Endothelial cell of umbilical vein (primary cell): ENCODE data around the gene PCDHGA2. TPM values are rescaled to one million over a fixed set of nuclear protein-coding genes. Genes with fewer than 3 reads are reported as not detected.

Experiments used
- BruUV-seq: library from RNA; stranded (reverse); fragments of 400-500 nt; replicated peaks from 2 replicates; lab custom pipeline; 2021; lab: Mats Ljungman, UMichigan
- CTCF ChIA-PET: fragments of 300-600, 350-600 bp; sonication (Branson Sonifier 250); formaldehyde crosslinking; loops from one replicate; lab custom pipeline; 2021; ENCODE audit warnings: antibody characterized with exemption, inconsistent platforms; lab: Charles Lee
- POLR2A ChIA-PET: fragments of 300-600, 350-600 bp; sonication (Branson Sonifier 250); formaldehyde crosslinking; loops from one replicate; lab custom pipeline; 2021; ENCODE audit warnings: antibody characterized with exemption, inconsistent platforms; lab: Charles Lee
- DNase-seq: peaks from one replicate; pipeline ENCODE4 v3.0.0-alpha.2; 2011; ENCODE audit warnings: low read depth, low spot score
- FAIRE-seq: peaks from 2 replicates; lab custom pipeline; 2011; peaks lifted over from hg19 to GRCh38; lab: Jason Lieb, UNC
- H2AFZ ChIP-seq: 2 replicates; pipeline ENCODE4 v1.6.0; 2012; ENCODE audit warnings: low read depth, low read length, control low read depth, inconsistent platforms
- H3K27ac ChIP-seq: 2 replicates; pipeline ENCODE4 v1.5.1; 2011; ENCODE audit warnings: low read depth, mild to moderate bottlenecking, control low read depth, low read length, moderate library complexity; ENCODE audit not compliant: insufficient read depth
- H3K27me3 ChIP-seq, 2 experiments: 2 replicates each; pipeline versions ENCODE4 v1.6.0 to v1.6.1; 2011; ENCODE audit warnings: low read length in 2 of 2, mixed read lengths in 1 of 2; ENCODE audit not compliant: control insufficient read depth in 2 of 2, insufficient read depth in 2 of 2
- H3K36me3 ChIP-seq, 2 experiments: 2 replicates in 1 of 2; 3 replicates in 1 of 2; pipeline ENCODE4 v1.5.1; 2011; ENCODE audit warnings: low read length in 2 of 2, mild to moderate bottlenecking in 1 of 2, moderate library complexity in 1 of 2; ENCODE audit not compliant: control insufficient read depth in 2 of 2, insufficient read depth in 2 of 2; ENCODE audit errors: extremely low read depth in 1 of 2
- H3K4me1 ChIP-seq: 3 replicates; pipeline ENCODE4 v1.5.1; 2011; ENCODE audit warnings: mild to moderate bottlenecking, low read length; ENCODE audit not compliant: control insufficient read depth, insufficient read depth; ENCODE audit errors: extremely low read depth
- H3K4me2 ChIP-seq: 2 replicates; pipeline ENCODE4 v1.6.1; 2011; ENCODE audit warnings: low read length, control low read depth, mixed read lengths; ENCODE audit not compliant: insufficient read depth
- H3K4me3 ChIP-seq, 3 experiments: fragments of 200-600 bp in 1 of 3; sonication (generic), shearing (Covaris generic) in 1 of 3; replicated peaks in 1 of 3; 2 replicates each; pipeline ENCODE4 v1.5.1; 2011 to 2016; ENCODE audit warnings: control low read depth in 3 of 3, low read length in 3 of 3, mild to moderate bottlenecking in 2 of 3, inconsistent platforms in 1 of 3, low read depth in 1 of 3, moderate library complexity in 1 of 3; ENCODE audit not compliant: insufficient read depth in 1 of 3
- H3K79me2 ChIP-seq: 2 replicates; pipeline ENCODE4 v1.6.0; 2012; ENCODE audit warnings: low read length, inconsistent platforms; ENCODE audit not compliant: control insufficient read depth, insufficient read depth
- H3K9ac ChIP-seq: replicated peaks from 2 replicates; pipeline ENCODE3; 2011; ENCODE audit warnings: low read length, control low read depth; ENCODE audit not compliant: insufficient read depth; ENCODE audit errors: extremely low read depth
- H3K9me1 ChIP-seq: replicated peaks from 3 replicates; pipeline ENCODE4 v1.6.0; 2011; ENCODE audit warnings: mild to moderate bottlenecking, low read length; ENCODE audit not compliant: control insufficient read depth, insufficient read depth; ENCODE audit errors: extremely low read depth
- H3K9me3 ChIP-seq: replicated peaks from 2 replicates; pipeline ENCODE4 v1.5.1; 2012; ENCODE audit warnings: low read length, inconsistent platforms; ENCODE audit not compliant: control insufficient read depth, insufficient read depth
- H4K20me1 ChIP-seq: replicated peaks from 2 replicates; pipeline ENCODE3; 2011; ENCODE audit warnings: mild to moderate bottlenecking, low read length; ENCODE audit not compliant: control insufficient read depth, insufficient read depth; ENCODE audit errors: extremely low read depth
- CTCF ChIP-seq, 2 donors: IDR thresholded peaks; 1 replicate in 1 of 2; 2 replicates in 1 of 2; pipeline ENCODE4 v1.5.1; 2011; ENCODE audit warnings: low read length in 2 of 2, mild to moderate bottlenecking in 2 of 2, moderate library complexity in 2 of 2, control low read depth in 1 of 2, inconsistent platforms in 1 of 2, low read depth in 1 of 2; ENCODE audit not compliant: insufficient read depth in 1 of 2; ENCODE audit errors: extremely low read depth in 1 of 2
- EZH2 ChIP-seq: IDR thresholded peaks from 2 replicates; pipeline ENCODE4 v1.6.1; 2012; ENCODE audit warnings: borderline replicate concordance, low read depth, mild to moderate bottlenecking, moderate library complexity, low read length, inconsistent platforms; ENCODE audit not compliant: severe bottlenecking
- FOS ChIP-seq: IDR thresholded peaks from 2 replicates; pipeline ENCODE4 v1.6.1; 2011; ENCODE audit warnings: mild to moderate bottlenecking, low read length, moderate library complexity, borderline replicate concordance; ENCODE audit not compliant: insufficient read depth
- GATA2 ChIP-seq: IDR thresholded peaks from 2 replicates; pipeline ENCODE4 v1.7.0; 2011; ENCODE audit warnings: low read depth, mild to moderate bottlenecking, moderate library complexity, mixed read lengths, low read length; ENCODE audit not compliant: insufficient read length, insufficient read depth
- JUN ChIP-seq: IDR thresholded peaks from 2 replicates; pipeline ENCODE4 v1.6.1; 2011; ENCODE audit warnings: borderline replicate concordance, low read depth; ENCODE audit not compliant: insufficient read length, insufficient read depth
- MYC ChIP-seq: IDR thresholded peaks from one replicate; pipeline ENCODE4 v1.6.1; 2011; ENCODE audit warnings: mild to moderate bottlenecking, low read depth, low read length
- POLR2A ChIP-seq: IDR thresholded peaks from 2 replicates; pipeline ENCODE4 v1.6.1; 2012; ENCODE audit warnings: low read depth, mild to moderate bottlenecking, control low read depth, low read length
- POLR2AphosphoS5 ChIP-seq: IDR thresholded peaks from 2 replicates; pipeline ENCODE4 v1.6.1; 2012; ENCODE audit warnings: low read depth, mild to moderate bottlenecking, control low read depth, low read length, moderate library complexity; ENCODE audit not compliant: insufficient read depth
- dilution Hi-C: fragments of 300-500 bp; cut with MboI; formaldehyde crosslinking; loops from one replicate; pipeline ENCODE4 v1.15.0; 2019; ENCODE audit warnings: low sequenced_read_pairs; ENCODE audit not compliant: extremely low pct_ligation_motif_present
- intact Hi-C: fragments of 100-400 bp; cut with micrococcal nuclease; formaldehyde crosslinking; loops from one replicate; pipeline ENCODE4 v1.10.0; 2022
- polyA plus RNA-seq, 4 experiments: library from polyadenylated mRNA; depleted of rRNA in 3 of 4; stranded (reverse) in 3 of 4; unstranded in 1 of 4; fragments of >200 nt; gene quantifications; 2 replicates each; pipeline versions ENCODE4 v1.2.1 to v1.2.3, GENCODE V29; 2011 to 2012; ENCODE audit warnings: missing spikeins in 1 of 4
- total RNA-seq: library from RNA; stranded (reverse); gene quantifications from 2 replicates; pipeline ENCODE4 v1.2.3, GENCODE V29; 2021

Gene PCDHGA2
- total and polyA plus RNA-seq, 2 donors (not counting 3 experiments of a cell fraction or from before 2014, with no cell fraction given), result 1.2 to 2.0 TPM

GRCh38 chr5:141371572-141372475 is 33.3 kb downstream of the PCDHGA2 start:
- BruUV-seq, result no TSS peak
- no peak overlapping the region for H3K27ac ChIP-seq
- no peak overlapping the region for H3K4me2 ChIP-seq

More at GRCh38 chr5:141371572-141372475, 33.3 kb downstream of the PCDHGA2 start:
- Histone ChIP-seq H3K27me3 (peaks cover 32 to 82% of the 10 kb centered on the region in 2 experiments), H3K9ac (no peak overlapping the region), H4K20me1 (no peaks in the 10 kb centered on the region), H3K4me3 (no peak overlapping the region), H3K9me3 (no peaks in the 10 kb centered on the region), H3K36me3 (no peaks in the 10 kb centered on the region), H3K79me2 (no peaks in the 10 kb centered on the region), H3K9me1 (no peaks in the 10 kb centered on the region), H3K4me1 (no peaks in the 10 kb centered on the region), H2AFZ (no peak overlapping the region)
- dilution Hi-C loops, result no loop called here
- DNase-seq (no peak), FAIRE-seq (no peak)
- CTCF ChIA-PET, result interaction anchor here (1.0 to 3.5 kb wide), 10 partner anchors 9 to 192 kb away, joined by 3 to 57 read pairs (median 10); partner anchors contain the start of genes PCDHB14, PCDHGA10, PCDHGA11 and PCDHGA4
- intact Hi-C loops, result loop anchor here (5.0 kb wide), 1 partner anchor 50 kb away; the partner anchor contains the start of gene PCDHGA11
- TF ChIP-seq POLR2AphosphoS5 (no peak), EZH2 (no peak), MYC (no peak), JUN (no peak), POLR2A (no peak), CTCF (IDR thresholded peaks at IDR 0.05; ENCODE audit: extremely low read depth in 1 of 2, insufficient read depth in 1 of 2, low read depth in 1 of 2, low read length in 2 of 2) (no peak), GATA2 (no peak), FOS (no peak)
- POLR2A ChIA-PET, result no interaction called here
